ENCODE data around the gene RLBP1.

RLBP1 gene

GRCh38 chr15:89161666-89162065 is 59.7 kb downstream of the RLBP1 start:
- Histone ChIP-seq H3K9ac (ENCODE audit: low read length) (no peak overlapping the region), H3K9me3 (ENCODE audit: control insufficient read depth, low read length) (no peaks in the 10 kb centered on the region), H2BK12ac (ENCODE audit: low read length in 2 of 2) (no peak overlapping the region), H2BK120ac (ENCODE audit: low read depth, low read length) (no peak overlapping the region), H3K4me1 (ENCODE audit: control insufficient read depth, insufficient read depth, low read depth, low read length) (peaks cover 6% of the 10 kb centered on the region), H3K36me3 (ENCODE audit: control insufficient read depth in 1 of 2, insufficient read depth in 2 of 2, low read depth in 1 of 2, low read length in 2 of 2) (peaks cover 3 to 73% of the 10 kb centered on the region in 2 experiments), H3K4ac (ENCODE audit: low read depth in 1 of 2, low read length in 2 of 2) (no peak overlapping the region), H3K4me2 (ENCODE audit: low read length, poor library complexity, severe bottlenecking) (no peak overlapping the region), H2AFZ (ENCODE audit: low read depth, low read length) (no peak overlapping the region), H3K18ac (ENCODE audit: low read depth in 1 of 2, low read length in 2 of 2) (no peak overlapping the region), H4K8ac (ENCODE audit: low read length) (no peak overlapping the region), H3K23ac (ENCODE audit: low read length in 2 of 2) (no peak overlapping the region), H3K27me3 (ENCODE audit: control insufficient read depth in 1 of 2, insufficient read depth in 1 of 2, low read length in 2 of 2) (no peaks in the 10 kb centered on the region), H2AK5ac (ENCODE audit: low read length, severe bottlenecking) (no peak overlapping the region), H2BK5ac (ENCODE audit: low read depth, low read length, poor library complexity, severe bottlenecking) (no peak overlapping the region), H3K27ac (ENCODE audit: low read length, poor library complexity, severe bottlenecking) (no peak overlapping the region), H3K4me3 (ENCODE audit: insufficient read depth in 1 of 2, low read depth in 1 of 2, low read length in 2 of 2) (no peak overlapping the region), H4K91ac (ENCODE audit: low read length) (no peak overlapping the region), H3K14ac (ENCODE audit: low read length in 2 of 2) (no peak overlapping the region), H2BK15ac (ENCODE audit: low read depth, poor library complexity, severe bottlenecking) (no peak overlapping the region), H3K79me1 (replicated peaks; ENCODE audit: low read length, poor library complexity, severe bottlenecking) (peaks cover 3% of the 10 kb centered on the region)
- WGBS: 90% methylated on average over 3 of the region's 3 CpGs
- no peak for DNase-seq
